Gastroesophageal sphincter (tissue), 4 donors: ENCODE measurements around the gene SYNDIG1. TPM values are rescaled to one million over a fixed set of nuclear protein-coding genes. Genes with fewer than 3 reads are reported as not detected.

Experiments used
- ATAC-seq: fragments of 150-250 bp; one replicate; pipeline ENCODE4 v1.9.1; 2016; ENCODE audit warnings: mild to moderate bottlenecking, moderate library complexity
- H3K27ac ChIP-seq, 4 donors: fragments of 200-600 bp; sonication (generic) in 3 of 4; 1 replicate in 3 of 4; 2 replicates in 1 of 4; pipeline ENCODE4 v1.5.1; 2016 to 2019
- H3K27me3 ChIP-seq: fragments of 200-600 bp; sonication (generic); one replicate; pipeline ENCODE4 v1.5.1; 2019
- H3K36me3 ChIP-seq, 2 donors: fragments of 200-600 bp; sonication (generic); one replicate each; pipeline ENCODE4 v1.5.1; 2019; ENCODE audit warnings: control low read depth in 1 of 2
- H3K4me1 ChIP-seq, 3 donors: fragments of 200-600 bp; sonication (generic); 1 replicate in 2 of 3; 2 replicates in 1 of 3; pipeline ENCODE4 v1.5.1; 2016 to 2019; ENCODE audit warnings: control low read depth in 2 of 3
- H3K4me3 ChIP-seq, 2 donors: fragments of 200-600 bp; sonication (generic); one replicate each; pipeline ENCODE4 v1.5.1; 2019; ENCODE audit warnings: mild to moderate bottlenecking in 1 of 2, moderate library complexity in 1 of 2
- H3K9me3 ChIP-seq, 3 donors: fragments of 200-600 bp; sonication (generic); one replicate each; pipeline ENCODE4 v1.5.1; 2017 to 2019; ENCODE audit warnings: control low read depth in 2 of 3
- EP300 ChIP-seq: sonication (generic); formaldehyde crosslinking; IDR thresholded peaks from one replicate; pipeline ENCODE4 v1.6.1; 2017; ENCODE audit warnings: antibody characterized with exemption, mild to moderate bottlenecking
- POLR2A ChIP-seq, 2 donors: fragments of 450-650 bp; IDR thresholded peaks; one replicate each; pipeline ENCODE4 v1.6.1; 2017; ENCODE audit warnings: antibody characterized with exemption in 2 of 2, mild to moderate bottlenecking in 2 of 2, moderate library complexity in 1 of 2
- POLR2AphosphoS5 ChIP-seq: sonication (generic); formaldehyde crosslinking; IDR thresholded peaks from one replicate; pipeline ENCODE4 v1.6.1; 2017; ENCODE audit warnings: antibody characterized with exemption
- WGBS, 2 donors: methylation state at CpG; one replicate each; pipeline ENCODE4 v1.1.5; 2018; ENCODE audit warnings: low coverage in 1 of 2; 5-methylcytosine and 5-hydroxymethylcytosine counted together
- total RNA-seq, 4 donors: library from RNA; depleted of rRNA; stranded (reverse); fragments of >200 nt; gene quantifications; one replicate each; pipeline ENCODE4 v1.1.0, GENCODE V29; 2016
- TF ChIP-seq, protein P1 (sequence below), 4 experiments: fragments of 200-600 bp in 2 of 4; fragments of 450-650 bp in 2 of 4; sonication (generic) in 1 of 4; IDR thresholded peaks; one replicate each; pipeline ENCODE4 v1.5.1; 2017 to 2019; ENCODE audit warnings: antibody characterized with exemption in 4 of 4, mild to moderate bottlenecking in 2 of 4, moderate library complexity in 2 of 4

Gene SYNDIG1
- total RNA-seq, 4 donors from 2014 or later = 0.15 to 0.40 (median 0.16) TPM; not detected in 1

GRCh38 chr20:24522452-24523330 is 53.3 kb downstream of the SYNDIG1 start:
- no peaks in the 10 kb centered on the region for H3K27me3 ChIP-seq
- H3K9me3 ChIP-seq = no peaks in the 10 kb centered on the region
- WGBS, 2 donors = 79 to 100% methylated on average over 1 to 4 of the region's 5 CpGs
- H3K36me3 ChIP-seq = no peaks in the 10 kb centered on the region
- H3K4me3 ChIP-seq = no peak overlapping the region
- no peak overlapping the region for H3K27ac ChIP-seq
- TF ChIP-seq POLR2AphosphoS5 = no peak
- TF ChIP-seq EP300 = no peak
- TF ChIP-seq, protein P1, sequence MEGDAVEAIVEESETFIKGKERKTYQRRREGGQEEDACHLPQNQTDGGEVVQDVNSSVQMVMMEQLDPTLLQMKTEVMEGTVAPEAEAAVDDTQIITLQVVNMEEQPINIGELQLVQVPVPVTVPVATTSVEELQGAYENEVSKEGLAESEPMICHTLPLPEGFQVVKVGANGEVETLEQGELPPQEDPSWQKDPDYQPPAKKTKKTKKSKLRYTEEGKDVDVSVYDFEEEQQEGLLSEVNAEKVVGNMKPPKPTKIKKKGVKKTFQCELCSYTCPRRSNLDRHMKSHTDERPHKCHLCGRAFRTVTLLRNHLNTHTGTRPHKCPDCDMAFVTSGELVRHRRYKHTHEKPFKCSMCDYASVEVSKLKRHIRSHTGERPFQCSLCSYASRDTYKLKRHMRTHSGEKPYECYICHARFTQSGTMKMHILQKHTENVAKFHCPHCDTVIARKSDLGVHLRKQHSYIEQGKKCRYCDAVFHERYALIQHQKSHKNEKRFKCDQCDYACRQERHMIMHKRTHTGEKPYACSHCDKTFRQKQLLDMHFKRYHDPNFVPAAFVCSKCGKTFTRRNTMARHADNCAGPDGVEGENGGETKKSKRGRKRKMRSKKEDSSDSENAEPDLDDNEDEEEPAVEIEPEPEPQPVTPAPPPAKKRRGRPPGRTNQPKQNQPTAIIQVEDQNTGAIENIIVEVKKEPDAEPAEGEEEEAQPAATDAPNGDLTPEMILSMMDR (IDR thresholded peaks at IDR 0.05) = no peak
- TF ChIP-seq POLR2A (IDR thresholded peaks at IDR 0.05) = no peak
- H3K4me1 ChIP-seq = no peaks in the 10 kb centered on the region
- no peak for ATAC-seq

- Histone ChIP-seq H3K9me3 (no peaks in the 10 kb centered on the region), H3K4me1 (no peaks in the 10 kb centered on the region), H3K4me3 (no peak overlapping the region), H3K27me3 (no peaks in the 10 kb centered on the region), H3K27ac (no peak overlapping the region), H3K36me3 (no peaks in the 10 kb centered on the region)
- no peak for ATAC-seq
- TF ChIP-seq EP300 = no peak
- no peak for TF ChIP-seq POLR2A (IDR thresholded peaks at IDR 0.05)
- no peak for TF ChIP-seq POLR2AphosphoS5
- TF ChIP-seq, protein P1 (IDR thresholded peaks at IDR 0.05) = no peak
- 28% methylated on average over 5 of the region's 5 CpGs for WGBS, 2 donors
Measured at GRCh38 chr20:24523661-24524060, 54.2 kb downstream of the SYNDIG1 start.

- Histone ChIP-seq H3K4me1 (no peaks in the 10 kb centered on the region), H3K36me3 (no peaks in the 10 kb centered on the region), H3K27me3 (peaks cover 5% of the 10 kb centered on the region), H3K9me3 (no peaks in the 10 kb centered on the region), H3K27ac (no peak overlapping the region), H3K4me3 (no peak overlapping the region)
- WGBS, 2 donors = 49 to 69% methylated on average over 2 to 3 of the region's 3 CpGs
- TF ChIP-seq POLR2AphosphoS5 (no peak), POLR2A (IDR thresholded peaks at IDR 0.05) (no peak), EP300 (no peak)
- TF ChIP-seq, protein P1 (IDR thresholded peaks at IDR 0.05) = no peak
- no peak for ATAC-seq
Measured at GRCh38 chr20:24528583-24529368, 59.3 kb downstream of the SYNDIG1 start.

DNA sequence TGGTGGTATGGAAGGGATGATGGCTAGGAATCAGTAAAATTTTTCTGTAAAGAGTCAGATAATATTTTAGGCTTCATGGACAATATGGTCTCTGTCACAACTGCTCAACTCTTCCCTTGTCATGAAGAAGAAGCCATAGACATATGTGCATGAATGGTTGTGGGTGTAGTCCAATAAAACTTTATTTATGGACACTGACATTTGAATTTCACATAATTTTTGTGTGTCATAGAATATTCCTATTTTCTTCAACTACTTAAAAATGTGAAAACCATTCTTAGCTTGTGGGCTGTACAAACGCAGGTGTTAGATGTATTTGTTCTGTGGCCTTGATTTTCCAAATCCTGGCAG is 59.9 kb downstream of the SYNDIG1 start:
- Histone ChIP-seq H3K9me3 (no peaks in the 10 kb centered on the region), H3K27ac (no peak overlapping the region), H3K4me3 (no peak overlapping the region), H3K4me1 (no peaks in the 10 kb centered on the region), H3K27me3 (peaks cover 11% of the 10 kb centered on the region), H3K36me3 (no peaks in the 10 kb centered on the region)
- TF ChIP-seq POLR2A (IDR thresholded peaks at IDR 0.05) (no peak), POLR2AphosphoS5 (no peak), EP300 (no peak)
- TF ChIP-seq, protein P1 (IDR thresholded peaks at IDR 0.05) = no peak
- ATAC-seq = no peak
- WGBS, 2 donors = 93 to 100% methylated on average over 1 of the region's 1 CpG
